Ovary (tissue), 3 donors: Measurements from ENCODE around the gene NFATC3.
A peak's percentile ranks its signal among the peaks of the same experiment; 100 is the strongest.

Source experiments
- CTCF ChIP-seq, 3 donors: fragments of 450-650 bp in 2 of 3; fragments of 200-600 bp in 1 of 3; IDR thresholded peaks; one replicate each; pipeline versions ENCODE4 v1.5.1 to v1.8.0; 2016 to 2022; ENCODE audit warnings: antibody characterized with exemption in 3 of 3, mild to moderate bottlenecking in 1 of 3
- POLR2A ChIP-seq: fragments of 450-650 bp; IDR thresholded peaks from one replicate; pipeline ENCODE4 v1.6.1; 2017; ENCODE audit warnings: antibody characterized with exemption, mild to moderate bottlenecking, moderate library complexity
- donor health status: DM: no; HTN: no; CAD: no.

- TF ChIP-seq CTCF (IDR thresholded peaks at IDR 0.05) (peak in 2 of 3 donors; percentile 69 to 75), POLR2A (no peak)
Observed at GRCh38 chr16:68264128-68265077, 179.2 kb downstream of the NFATC3 start, which contains the start of gene SLC7A6.
